H9 (cell line): ENCODE data around the gene LAYN. TPM values are rescaled to one million over a fixed set of nuclear protein-coding genes. Genes with fewer than 3 reads are reported as not detected.

Experiments used
- DNase-seq: peaks from one replicate; pipeline ENCODE4 v3.0.0-alpha.2; 2017
- H2AFZ ChIP-seq: one replicate; pipeline ENCODE4 v1.6.1; 2013; ENCODE audit warnings: mild to moderate bottlenecking, low read length, control low read depth, moderate library complexity
- H2AK5ac ChIP-seq: 2 replicates; pipeline ENCODE4 v1.6.1; 2013; ENCODE audit warnings: low read length, control low read depth, mixed read lengths; ENCODE audit not compliant: insufficient read length
- H2BK120ac ChIP-seq: one replicate; pipeline ENCODE4 v1.6.1; 2013; ENCODE audit warnings: low read depth, mild to moderate bottlenecking, low read length, control low read depth, inconsistent platforms; ENCODE audit not compliant: poor library complexity, severe bottlenecking
- H2BK12ac ChIP-seq: 2 replicates; pipeline ENCODE4 v1.6.1; 2013; ENCODE audit warnings: low read length, control low read depth, mixed read lengths, low read depth; ENCODE audit not compliant: insufficient read length
- H2BK15ac ChIP-seq: 2 replicates; pipeline ENCODE4 v1.6.1; 2013; ENCODE audit warnings: low read depth, low read length, control low read depth
- H2BK20ac ChIP-seq: one replicate; pipeline ENCODE4 v1.6.1; 2013; ENCODE audit warnings: low read depth, mild to moderate bottlenecking, low read length, control low read depth, inconsistent platforms; ENCODE audit not compliant: poor library complexity, severe bottlenecking
- H2BK5ac ChIP-seq: 2 replicates; pipeline ENCODE4 v1.6.1; 2013; ENCODE audit warnings: low read length, control low read depth, mixed read lengths; ENCODE audit not compliant: insufficient read length
- H3K14ac ChIP-seq: 2 replicates; pipeline ENCODE4 v1.6.1; 2013; ENCODE audit warnings: low read length, control low read depth; ENCODE audit not compliant: insufficient read depth
- H3K18ac ChIP-seq: 2 replicates; pipeline ENCODE4 v1.6.1; 2013; ENCODE audit warnings: low read depth, mild to moderate bottlenecking, mixed read lengths, low read length, control low read depth; ENCODE audit not compliant: insufficient read length
- H3K23ac ChIP-seq: 2 replicates; pipeline ENCODE4 v1.6.1; 2013; ENCODE audit warnings: low read length, control low read depth, mixed read lengths, low read depth; ENCODE audit not compliant: insufficient read length
- H3K23me2 ChIP-seq: 2 replicates; pipeline ENCODE4 v1.6.1; 2013; ENCODE audit warnings: low read depth, mild to moderate bottlenecking, mixed read lengths, low read length, control low read depth; ENCODE audit not compliant: insufficient read length, poor library complexity, severe bottlenecking
- H3K27ac ChIP-seq: 2 replicates; pipeline ENCODE4 v1.5.1; 2013; ENCODE audit warnings: low read length, control low read depth, mixed read lengths, low read depth; ENCODE audit not compliant: insufficient read length
- H3K27me3 ChIP-seq: 2 replicates; pipeline ENCODE4 v1.6.1; 2013; ENCODE audit warnings: low read length, control low read depth, inconsistent platforms; ENCODE audit not compliant: insufficient read depth
- H3K4ac ChIP-seq: 2 replicates; pipeline ENCODE4 v1.6.1; 2013; ENCODE audit warnings: low read depth, mild to moderate bottlenecking, control low read depth, inconsistent platforms, low read length, moderate library complexity
- H3K4me1 ChIP-seq: 2 replicates; pipeline ENCODE4 v1.6.1; 2013; ENCODE audit warnings: low read length, control low read depth, inconsistent platforms; ENCODE audit not compliant: insufficient read depth
- H3K4me2 ChIP-seq: 2 replicates; pipeline ENCODE4 v1.6.1; 2013; ENCODE audit warnings: low read length, control low read depth, mixed read lengths; ENCODE audit not compliant: insufficient read length, insufficient read depth
- H3K56ac ChIP-seq: 2 replicates; pipeline ENCODE4 v1.6.1; 2013; ENCODE audit warnings: low read depth, mild to moderate bottlenecking, mixed read lengths, low read length, control low read depth; ENCODE audit not compliant: insufficient read length
- H3K79me1 ChIP-seq: 2 replicates; pipeline ENCODE4 v1.6.1; 2013; ENCODE audit warnings: low read depth, mild to moderate bottlenecking, moderate library complexity, low read length, control low read depth, inconsistent platforms; ENCODE audit not compliant: insufficient read depth, poor library complexity, severe bottlenecking
- H3K79me2 ChIP-seq: 2 replicates; pipeline ENCODE4 v1.6.1; 2013; ENCODE audit warnings: low read length, control low read depth, inconsistent platforms; ENCODE audit not compliant: insufficient read depth
- H3K9ac ChIP-seq: 2 replicates; pipeline ENCODE4 v1.6.1; 2013; ENCODE audit warnings: low read length, control low read depth, mixed read lengths; ENCODE audit not compliant: insufficient read length; ENCODE audit errors: extremely low read depth
- H3K9me3 ChIP-seq: one replicate; pipeline ENCODE4 v1.6.1; 2013; ENCODE audit warnings: low read depth, low read length, inconsistent platforms; ENCODE audit not compliant: control insufficient read depth
- H3T11ph ChIP-seq: one replicate; pipeline ENCODE4 v1.6.1; 2013; ENCODE audit warnings: mild to moderate bottlenecking, low read length, control low read depth, inconsistent platforms
- H4K20me1 ChIP-seq: one replicate; pipeline ENCODE4 v1.6.1; 2013; ENCODE audit not compliant: control insufficient read depth, insufficient read length, insufficient read depth
- H4K5ac ChIP-seq: 2 replicates; pipeline ENCODE4 v1.6.1; 2013; ENCODE audit warnings: low read depth, mild to moderate bottlenecking, mixed read lengths, low read length, control low read depth; ENCODE audit not compliant: insufficient read length
- H4K8ac ChIP-seq: replicated peaks from 2 replicates; pipeline ENCODE4 v1.6.1; 2013; ENCODE audit warnings: low read length, control low read depth, mixed read lengths, low read depth; ENCODE audit not compliant: insufficient read length
- H4K91ac ChIP-seq: 2 replicates; pipeline ENCODE4 v1.6.1; 2013; ENCODE audit warnings: low read depth, mild to moderate bottlenecking, moderate library complexity, mixed read lengths, low read length, control low read depth; ENCODE audit not compliant: insufficient read length
- H3K27ac Mint-ChIP-seq, 3 experiments: 2 replicates in 2 of 3; 3 replicates in 1 of 3; pipeline ENCODE4 v1.8.0; 2020 to 2021; ENCODE audit warnings: mixed read lengths in 3 of 3, mild to moderate bottlenecking in 1 of 3, moderate library complexity in 1 of 3
- H3K27me3 Mint-ChIP-seq: 2 replicates; pipeline ENCODE4 v1.8.0; 2021; ENCODE audit warnings: low read depth, mild to moderate bottlenecking, moderate library complexity, mixed read lengths
- H3K36me3 Mint-ChIP-seq, 3 experiments: 2 replicates in 2 of 3; 3 replicates in 1 of 3; pipeline ENCODE4 v1.8.0; 2020 to 2021; ENCODE audit warnings: low read depth in 3 of 3, mixed read lengths in 3 of 3; ENCODE audit not compliant: insufficient read depth in 1 of 3
- H3K4me1 Mint-ChIP-seq, 2 experiments: 2 replicates each; pipeline ENCODE4 v1.8.0; 2020; ENCODE audit warnings: mixed read lengths in 2 of 2
- H3K4me3 Mint-ChIP-seq, 2 experiments: 2 replicates in 1 of 2; 3 replicates in 1 of 2; pipeline ENCODE4 v1.8.0; 2020 to 2021; ENCODE audit warnings: mild to moderate bottlenecking in 2 of 2, mixed read lengths in 2 of 2, moderate library complexity in 1 of 2
- H3K9me3 Mint-ChIP-seq, 2 experiments: 2 replicates in 1 of 2; 3 replicates in 1 of 2; pipeline ENCODE4 v1.8.0; 2020; ENCODE audit warnings: mild to moderate bottlenecking in 2 of 2, mixed read lengths in 2 of 2, moderate library complexity in 1 of 2
- CTCF ChIP-seq: fragments of 200-600 bp; sonication (generic); conservative IDR thresholded peaks from 3 replicates; pipeline ENCODE4 v1.8.0; 2021; ENCODE audit warnings: antibody characterized with exemption, mild to moderate bottlenecking
- WGBS: extraction: QIAGEN DNeasy Blood & Tissue Kit; methylation state at CpG from one replicate; pipeline ENCODE4 v1.1.7; 2013; ENCODE audit warnings: missing lambda C conversion rate, low lambda C conversion rate, mixed read lengths; ENCODE audit not compliant: insufficient read length; ENCODE audit errors: extremely low coverage; 5-methylcytosine and 5-hydroxymethylcytosine counted together
- total RNA-seq: library from RNA; stranded (reverse); gene quantifications from 2 replicates; pipeline ENCODE4 v1.2.1, GENCODE V29; 2021

Gene LAYN
- total RNA-seq, 1 experiment from 2014 or later: 3.1 TPM

DNA sequence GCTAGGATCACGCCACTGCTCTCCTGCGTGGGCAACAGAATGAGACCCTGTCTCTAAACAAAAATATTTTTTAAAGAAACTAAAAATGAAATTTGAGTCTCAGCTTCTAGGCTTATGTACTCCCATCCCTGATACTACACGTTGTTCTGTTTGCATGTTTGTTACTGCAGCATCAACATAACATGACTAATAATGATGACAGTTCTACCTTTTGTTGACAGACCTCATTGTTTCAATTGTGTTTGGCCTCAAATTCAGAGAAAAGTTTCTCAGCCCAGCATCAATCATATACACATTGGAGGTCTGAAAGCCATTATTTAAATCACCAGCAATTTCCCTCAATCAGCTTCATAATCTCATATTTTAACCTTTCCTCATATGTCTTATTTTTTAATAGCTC, 20.8 kb downstream of the LAYN start:
- Histone ChIP-seq H3K9ac (no peak overlapping the region), H2BK120ac (no peak overlapping the region), H2BK15ac (no peak overlapping the region), H3K14ac (no peak overlapping the region), H2BK5ac (no peak overlapping the region), H3K18ac (no peak overlapping the region), H3K27me3 (no peaks in the 10 kb centered on the region), H2AK5ac (no peak overlapping the region), H4K91ac (no peak overlapping the region), H4K8ac (no peak overlapping the region), H3K79me1 (no peaks in the 10 kb centered on the region), H3K9me3 (no peaks in the 10 kb centered on the region), H3K27ac (no peak overlapping the region), H3K4ac (no peak overlapping the region), H2AFZ (no peak overlapping the region), H3K23ac (no peak overlapping the region), H2BK20ac (no peak overlapping the region), H3K4me2 (no peak overlapping the region), H3K56ac (no peak overlapping the region), H3K79me2 (no peaks in the 10 kb centered on the region), H4K5ac (no peak overlapping the region), H3K23me2 (no peaks in the 10 kb centered on the region), H3T11ph (no peak overlapping the region), H2BK12ac (no peak overlapping the region), H4K20me1 (no peaks in the 10 kb centered on the region), H3K4me1 (peaks cover 6% of the 10 kb centered on the region; the same call in 1 of the 2 replicates)
- Mint-ChIP-seq H3K27me3 (no peaks in the 10 kb centered on the region), H3K27ac (peak overlapping the region in 1 of 3 experiments; percentile 4; a peak in 1 of 7 replicates), H3K4me3 (no peak overlapping the region), H3K9me3 (peaks cover 4 to 8% of the 10 kb centered on the region in 2 experiments), H3K36me3 (peaks cover 5 to 14% (median 7%) of the 10 kb centered on the region in 3 experiments), H3K4me1 (peaks cover 31 to 36% of the 10 kb centered on the region in 2 experiments)
- TF ChIP-seq CTCF: no peak
- WGBS: no CpG with 5 or more reads among the region's 3 CpGs
- DNase-seq: no peak
